GM19043 (cell line): ENCODE results near the gene PTPRT.

Experiments
- ATAC-seq: cut with Tn5 transposase; IDR thresholded peaks from one replicate; pipeline ENCODE4 v1.9.1; 2021; ENCODE audit warnings: low read depth; ENCODE audit not compliant: unreplicated experiment

Gene PTPRT

DNA sequence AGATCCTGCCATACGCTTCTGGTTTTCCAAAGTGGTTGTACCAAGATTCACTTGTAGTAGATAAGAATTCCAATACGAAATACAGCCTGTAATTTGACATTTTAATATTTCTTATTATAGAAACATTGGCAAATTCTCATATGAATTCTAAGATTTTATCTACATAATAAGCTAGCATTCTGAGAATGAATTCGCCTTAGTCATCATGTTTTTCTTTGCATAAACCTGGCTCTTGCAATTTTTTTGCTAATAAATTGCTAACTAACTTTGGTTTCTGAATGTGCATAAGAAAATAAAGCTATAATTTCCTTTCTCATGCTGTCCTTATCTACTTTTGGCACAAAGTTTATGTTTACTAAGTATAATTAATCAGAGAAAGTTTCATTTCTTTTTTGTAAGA, 673.0 kb downstream of the PTPRT start:
- no peak for ATAC-seq

GRCh38 chr20:42510686-42511085, 679.0 kb downstream of the PTPRT start:
- ATAC-seq = no peak

GRCh38 chr20:42507874-42508273, 681.8 kb downstream of the PTPRT start:
- no peak for ATAC-seq

- no peak for ATAC-seq
These were observed 683.3 kb downstream of the PTPRT start for GRCh38 chr20:42506397-42506796.

GRCh38 chr20:42502591-42502990, 687.1 kb downstream of the PTPRT start:
- no peak for ATAC-seq

GRCh38 chr20:42496595-42496994, 693.1 kb downstream of the PTPRT start:
- ATAC-seq = no peak

DNA sequence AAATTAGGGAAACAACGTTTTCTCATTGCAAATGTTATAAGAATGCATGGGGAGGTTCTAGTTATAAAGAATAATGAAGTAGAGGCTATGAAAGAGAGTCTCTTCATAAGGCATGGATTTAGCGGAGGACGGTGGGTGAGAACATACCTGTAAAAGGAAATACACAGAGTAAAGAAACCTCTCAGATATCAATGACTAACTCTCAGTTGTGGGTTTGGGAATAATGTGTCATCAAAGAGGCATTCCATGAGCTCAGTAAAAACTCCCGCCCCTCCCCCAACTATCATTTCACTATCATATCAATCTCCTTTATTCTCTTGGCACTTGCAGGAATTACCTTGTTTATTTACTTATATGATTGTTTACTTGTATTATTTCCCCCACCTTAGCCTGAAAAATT, 695.4 kb downstream of the PTPRT start:
- no peak for ATAC-seq

GRCh38 chr20:42493001-42493400, 696.7 kb downstream of the PTPRT start:
- ATAC-seq = no peak

GRCh38 chr20:42492290-42492689, 697.4 kb downstream of the PTPRT start:
- ATAC-seq = no peak

GRCh38 chr20:42485556-42485955, 704.1 kb downstream of the PTPRT start:
- no peak for ATAC-seq

DNA sequence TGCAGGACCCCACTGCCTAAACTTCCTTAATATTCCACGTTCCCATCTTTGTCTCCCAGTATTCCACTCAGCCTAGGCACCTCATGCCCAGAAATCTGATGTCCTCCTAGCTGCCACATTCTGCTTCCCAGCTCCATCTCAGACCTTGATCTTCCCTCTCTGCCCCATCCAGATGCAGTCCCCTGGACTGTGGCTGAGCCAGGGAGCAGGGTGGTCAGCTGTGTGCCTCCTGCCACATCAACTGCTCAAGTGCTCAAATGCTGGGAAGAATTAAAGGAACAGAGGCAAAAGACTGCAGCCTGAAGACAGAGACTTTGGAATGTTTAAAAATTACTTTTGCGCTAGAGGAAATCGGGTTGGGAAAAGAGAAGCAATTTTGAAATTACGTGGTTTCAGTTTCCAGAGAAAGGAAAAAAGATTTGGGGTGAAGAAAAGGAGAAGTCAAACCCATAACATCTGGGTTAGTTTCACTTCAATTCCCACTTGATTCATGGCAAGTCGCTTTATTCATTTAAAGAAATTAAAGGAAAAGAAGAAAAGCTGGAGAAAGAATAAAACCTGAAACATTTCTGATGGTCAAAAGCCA, 704.8 kb downstream of the PTPRT start:
- no peak for ATAC-seq

GRCh38 chr20:42484335-42484734, 705.4 kb downstream of the PTPRT start:
- no peak for ATAC-seq

- ATAC-seq = no peak
These were observed 705.9 kb downstream of the PTPRT start for GRCh38 chr20:42483730-42484303.

DNA sequence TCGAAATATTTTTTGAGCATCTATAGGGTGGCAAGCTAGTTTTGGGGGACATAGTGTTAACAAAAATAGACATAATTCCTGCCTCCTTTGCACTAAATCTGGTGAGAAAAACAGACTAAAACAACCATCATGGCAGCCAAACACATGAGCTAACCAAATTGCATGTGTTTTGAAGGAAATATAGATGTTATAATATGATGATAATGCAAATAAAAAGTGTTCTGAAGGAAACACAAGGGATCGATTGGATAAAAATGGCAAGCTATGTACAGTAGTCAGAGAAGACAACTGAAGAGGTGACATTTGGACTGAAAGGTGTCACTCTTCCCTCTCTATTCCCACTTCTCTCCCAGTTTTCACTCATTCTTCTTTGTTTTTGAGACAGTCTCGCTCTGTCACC, 706.9 kb downstream of the PTPRT start:
- ATAC-seq = no peak

GRCh38 chr20:42475773-42476172, 713.9 kb downstream of the PTPRT start:
- no peak for ATAC-seq

- ATAC-seq = no peak
These were observed 715.1 kb downstream of the PTPRT start for GRCh38 chr20:42474646-42475045.

DNA sequence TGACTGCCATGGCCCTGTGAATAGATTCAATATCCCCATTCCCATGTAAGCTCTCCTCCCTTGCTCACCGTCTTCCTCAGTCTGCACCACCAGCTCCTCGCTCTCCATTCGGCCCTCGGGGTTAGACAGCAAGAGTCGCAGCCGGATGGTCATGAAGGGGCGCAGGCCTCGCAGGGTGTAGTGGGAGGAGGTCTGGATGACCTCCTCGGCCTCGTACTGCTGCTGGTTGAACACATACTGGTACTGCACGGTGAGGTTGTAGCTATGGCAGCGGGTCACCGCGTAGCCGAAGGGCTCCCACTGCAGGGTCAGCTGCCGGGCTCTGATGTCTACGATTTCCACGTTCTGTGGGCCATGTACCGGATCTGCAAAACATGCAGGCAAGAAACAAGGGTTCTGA, 717.5 kb downstream of the PTPRT start:
- ATAC-seq = no peak

- no peak for ATAC-seq
These were observed 727.6 kb downstream of the PTPRT start for GRCh38 chr20:42461965-42462593.

DNA sequence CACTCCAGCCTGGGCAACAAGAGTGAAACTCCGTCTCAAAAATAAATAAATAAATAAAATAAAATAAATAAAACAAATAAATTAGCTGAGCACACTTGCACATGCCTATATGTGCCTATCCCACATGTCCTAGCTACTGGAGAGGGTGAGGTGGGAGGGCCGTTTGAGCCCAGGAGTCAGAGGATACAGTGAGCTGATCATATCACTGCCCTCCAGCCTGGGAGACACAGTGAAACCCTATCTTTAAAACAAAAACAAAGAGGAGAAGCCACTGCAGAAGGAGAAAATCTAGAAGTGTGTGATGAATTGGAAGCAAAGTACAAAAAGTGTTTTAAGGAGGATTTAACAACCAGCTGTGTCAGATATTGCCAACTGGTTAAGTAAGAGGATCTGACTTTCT, 728.4 kb downstream of the PTPRT start:
- ATAC-seq = no peak

DNA sequence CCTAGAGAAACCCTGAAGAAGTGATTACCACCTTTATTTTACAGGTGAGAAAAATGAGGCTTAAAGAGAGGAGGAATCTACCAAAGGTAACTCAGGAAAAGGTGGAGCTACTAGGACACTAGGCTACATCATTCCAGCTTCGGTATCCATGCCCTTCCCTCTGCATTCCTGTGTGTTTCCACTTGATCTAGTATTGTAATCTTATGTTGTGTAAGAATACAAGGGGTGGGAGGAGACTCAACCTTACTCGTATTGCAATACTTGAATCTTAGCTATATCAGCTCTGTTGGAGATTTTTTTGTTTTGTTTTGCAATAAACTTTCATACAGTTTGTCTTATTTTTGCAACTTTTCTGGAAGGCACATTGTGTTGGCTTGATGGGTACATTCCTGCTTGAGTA, 742.4 kb downstream of the PTPRT start:
- no peak for ATAC-seq

GRCh38 chr20:42444799-42445198, 744.9 kb downstream of the PTPRT start:
- ATAC-seq = no peak

DNA sequence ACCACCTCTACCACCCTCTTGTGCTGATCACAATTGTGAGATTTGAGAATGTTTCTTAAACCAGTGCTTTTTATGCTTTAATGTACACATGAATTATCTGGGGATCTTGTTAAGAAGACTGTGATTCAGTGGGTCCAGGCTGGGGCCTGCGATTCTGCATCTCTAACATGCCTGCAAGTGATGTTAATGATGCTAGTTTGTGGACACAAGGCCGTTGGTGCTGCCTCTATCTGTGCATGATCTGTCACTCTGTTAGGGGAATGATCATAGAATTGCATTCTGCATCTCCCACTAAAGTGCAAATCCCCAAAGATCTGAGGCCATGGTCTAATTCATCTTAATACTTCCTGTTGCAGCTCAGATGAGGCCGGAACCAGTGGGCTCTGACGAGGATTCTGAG, 746.5 kb downstream of the PTPRT start:
- ATAC-seq = no peak
